Neural crest cell (in vitro differentiated cells): Measurements from ENCODE around the gene TAP1. TPM values are rescaled to one million over a fixed set of nuclear protein-coding genes. Genes with fewer than 3 reads are reported as not detected.

Experiments used
- DNase-seq: peaks from one replicate; pipeline ENCODE4 v3.0.0; 2021; ENCODE audit warnings: low read depth, mixed read lengths, low spot score
- H3K27ac Mint-ChIP-seq: one replicate; pipeline ENCODE4 v1.8.0; 2021; ENCODE audit warnings: mild to moderate bottlenecking, mixed read lengths; ENCODE audit not compliant: unreplicated experiment
- H3K27me3 Mint-ChIP-seq: 2 replicates; pipeline ENCODE4 v1.8.0; 2021; ENCODE audit warnings: low read depth, mild to moderate bottlenecking, mixed read lengths
- H3K36me3 Mint-ChIP-seq: 2 replicates; pipeline ENCODE4 v1.8.0; 2021; ENCODE audit warnings: low read depth, mild to moderate bottlenecking, mixed read lengths
- H3K4me1 Mint-ChIP-seq: 2 replicates; pipeline ENCODE4 v1.8.0; 2021; ENCODE audit warnings: mixed read lengths
- H3K4me3 Mint-ChIP-seq: one replicate; pipeline ENCODE4 v1.8.0; 2021; ENCODE audit warnings: mild to moderate bottlenecking, mixed read lengths
- H3K9me3 Mint-ChIP-seq: 2 replicates; pipeline ENCODE4 v1.8.0; 2021; ENCODE audit warnings: mixed read lengths
- total RNA-seq: library from RNA; stranded (reverse); gene quantifications from 2 replicates; pipeline ENCODE4 v1.2.1, GENCODE V29; 2021
- TF ChIP-seq, protein P1 (sequence below): fragments of 200-600 bp; sonication (generic); conservative IDR thresholded peaks from 2 replicates; pipeline ENCODE4 v1.5.0; 2021; ENCODE audit warnings: antibody characterized with exemption, mild to moderate bottlenecking

Gene TAP1
- total RNA-seq, 1 donor from 2014 or later: 2.7 TPM

DNA sequence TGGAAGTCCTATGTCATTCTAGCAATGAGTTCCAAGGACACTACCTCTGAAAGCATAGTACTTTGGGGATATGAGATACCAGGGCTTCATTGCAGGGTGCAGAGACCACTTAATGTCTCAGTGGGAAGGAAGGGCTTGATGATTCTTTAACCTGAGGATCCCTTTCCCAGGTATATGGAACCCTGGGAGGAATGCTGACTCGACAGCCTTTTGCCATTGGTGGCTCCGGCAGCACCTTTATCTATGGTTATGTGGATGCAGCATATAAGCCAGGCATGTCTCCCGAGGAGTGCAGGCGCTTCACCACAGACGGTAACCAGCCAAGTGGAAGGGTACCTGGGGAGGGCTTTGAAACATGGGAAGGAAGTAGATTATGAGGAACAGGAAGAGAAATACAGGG lies 4.7 kb upstream of the TAP1 start:
- TF ChIP-seq, protein P1, sequence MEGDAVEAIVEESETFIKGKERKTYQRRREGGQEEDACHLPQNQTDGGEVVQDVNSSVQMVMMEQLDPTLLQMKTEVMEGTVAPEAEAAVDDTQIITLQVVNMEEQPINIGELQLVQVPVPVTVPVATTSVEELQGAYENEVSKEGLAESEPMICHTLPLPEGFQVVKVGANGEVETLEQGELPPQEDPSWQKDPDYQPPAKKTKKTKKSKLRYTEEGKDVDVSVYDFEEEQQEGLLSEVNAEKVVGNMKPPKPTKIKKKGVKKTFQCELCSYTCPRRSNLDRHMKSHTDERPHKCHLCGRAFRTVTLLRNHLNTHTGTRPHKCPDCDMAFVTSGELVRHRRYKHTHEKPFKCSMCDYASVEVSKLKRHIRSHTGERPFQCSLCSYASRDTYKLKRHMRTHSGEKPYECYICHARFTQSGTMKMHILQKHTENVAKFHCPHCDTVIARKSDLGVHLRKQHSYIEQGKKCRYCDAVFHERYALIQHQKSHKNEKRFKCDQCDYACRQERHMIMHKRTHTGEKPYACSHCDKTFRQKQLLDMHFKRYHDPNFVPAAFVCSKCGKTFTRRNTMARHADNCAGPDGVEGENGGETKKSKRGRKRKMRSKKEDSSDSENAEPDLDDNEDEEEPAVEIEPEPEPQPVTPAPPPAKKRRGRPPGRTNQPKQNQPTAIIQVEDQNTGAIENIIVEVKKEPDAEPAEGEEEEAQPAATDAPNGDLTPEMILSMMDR: no peak
- no peaks in the 10 kb centered on the region for H3K9me3 Mint-ChIP-seq
- H3K4me3 Mint-ChIP-seq: no peak overlapping the region
- peaks cover 88% of the 10 kb centered on the region for H3K27me3 Mint-ChIP-seq
- peaks cover 10% of the 10 kb centered on the region for H3K4me1 Mint-ChIP-seq
- DNase-seq: no peak
- no peaks in the 10 kb centered on the region for H3K36me3 Mint-ChIP-seq
- no peak overlapping the region for H3K27ac Mint-ChIP-seq

DNA sequence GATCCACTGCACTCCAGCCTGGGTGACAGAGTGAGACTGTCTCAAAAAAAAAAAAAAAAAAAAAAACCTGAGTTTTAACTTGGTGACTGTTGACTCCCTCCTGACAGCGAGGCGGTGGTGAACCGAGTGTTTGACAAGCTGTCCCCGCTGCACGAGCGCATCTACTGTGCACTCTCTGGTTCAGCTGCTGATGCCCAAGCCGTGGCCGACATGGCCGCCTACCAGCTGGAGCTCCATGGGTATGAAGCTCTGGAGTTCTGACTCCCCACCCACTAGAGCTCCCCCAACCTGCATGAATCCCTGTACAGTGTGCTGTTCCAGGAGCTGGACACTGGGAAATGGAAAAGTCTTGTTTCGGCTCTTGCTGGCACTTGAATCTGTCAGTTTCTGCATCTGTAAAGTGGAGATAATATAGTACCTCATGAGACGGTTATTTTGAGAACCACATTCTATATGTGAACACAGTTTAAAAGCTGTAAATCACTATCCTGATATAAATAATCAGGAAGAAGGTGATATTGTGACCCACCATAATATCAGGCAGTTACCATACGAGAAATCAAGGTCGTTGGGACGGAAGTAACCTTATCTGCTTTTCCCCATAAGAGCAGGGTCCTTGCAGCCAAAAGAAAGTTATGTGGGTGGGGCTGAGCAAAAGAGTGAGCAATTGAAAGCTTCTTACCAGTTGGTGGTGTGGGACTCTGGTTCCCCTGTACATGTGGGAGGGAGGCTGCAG lies 3.8 kb upstream of the TAP1 start:
- Mint-ChIP-seq H3K4me1 (peaks cover 17% of the 10 kb centered on the region), H3K27me3 (peaks cover 93% of the 10 kb centered on the region), H3K4me3 (no peak overlapping the region), H3K36me3 (no peaks in the 10 kb centered on the region), H3K27ac (no peak overlapping the region), H3K9me3 (no peaks in the 10 kb centered on the region)
- TF ChIP-seq, protein P1: no peak
- no peak for DNase-seq

DNA sequence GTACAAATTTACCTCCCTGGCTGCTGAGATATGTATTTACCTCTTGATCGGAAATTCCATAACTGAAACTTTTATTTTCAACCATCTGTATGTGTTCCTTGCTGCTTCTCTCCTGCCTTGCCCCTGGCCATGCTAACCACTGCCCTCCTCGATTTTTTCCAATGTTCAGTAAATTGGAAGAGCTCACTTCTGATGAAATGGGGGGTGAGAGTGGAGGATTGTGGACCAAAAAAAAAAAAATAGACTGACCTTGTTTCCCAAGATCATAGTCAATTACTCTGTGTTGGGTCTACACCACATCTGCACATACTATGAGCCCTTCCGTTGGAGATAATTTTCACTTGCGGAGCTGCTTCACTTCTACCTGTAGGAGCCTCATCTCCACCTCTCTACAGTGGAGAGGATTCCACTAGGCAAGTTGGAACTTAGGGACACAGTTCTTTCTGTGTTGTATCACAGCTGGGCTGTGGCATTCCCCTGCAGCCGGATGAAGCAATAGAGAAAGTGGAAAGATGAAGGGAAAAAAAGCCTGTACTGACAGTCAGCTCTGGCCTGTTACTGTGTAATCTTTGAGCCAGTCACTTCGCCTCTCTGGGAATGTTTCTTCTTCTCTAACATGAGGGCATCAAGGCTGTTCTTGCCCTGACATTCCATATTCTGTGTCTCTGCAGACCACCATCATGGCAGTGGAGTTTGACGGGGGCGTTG lies 2.1 kb upstream of the TAP1 start:
- Mint-ChIP-seq H3K4me3 (peak overlapping the region; percentile 29), H3K36me3 (no peaks in the 10 kb centered on the region), H3K27ac (no peak overlapping the region), H3K27me3 (peaks cover 95% of the 10 kb centered on the region), H3K4me1 (peaks cover 18% of the 10 kb centered on the region), H3K9me3 (no peaks in the 10 kb centered on the region)
- no peak for DNase-seq
- TF ChIP-seq, protein P1: no peak

DNA sequence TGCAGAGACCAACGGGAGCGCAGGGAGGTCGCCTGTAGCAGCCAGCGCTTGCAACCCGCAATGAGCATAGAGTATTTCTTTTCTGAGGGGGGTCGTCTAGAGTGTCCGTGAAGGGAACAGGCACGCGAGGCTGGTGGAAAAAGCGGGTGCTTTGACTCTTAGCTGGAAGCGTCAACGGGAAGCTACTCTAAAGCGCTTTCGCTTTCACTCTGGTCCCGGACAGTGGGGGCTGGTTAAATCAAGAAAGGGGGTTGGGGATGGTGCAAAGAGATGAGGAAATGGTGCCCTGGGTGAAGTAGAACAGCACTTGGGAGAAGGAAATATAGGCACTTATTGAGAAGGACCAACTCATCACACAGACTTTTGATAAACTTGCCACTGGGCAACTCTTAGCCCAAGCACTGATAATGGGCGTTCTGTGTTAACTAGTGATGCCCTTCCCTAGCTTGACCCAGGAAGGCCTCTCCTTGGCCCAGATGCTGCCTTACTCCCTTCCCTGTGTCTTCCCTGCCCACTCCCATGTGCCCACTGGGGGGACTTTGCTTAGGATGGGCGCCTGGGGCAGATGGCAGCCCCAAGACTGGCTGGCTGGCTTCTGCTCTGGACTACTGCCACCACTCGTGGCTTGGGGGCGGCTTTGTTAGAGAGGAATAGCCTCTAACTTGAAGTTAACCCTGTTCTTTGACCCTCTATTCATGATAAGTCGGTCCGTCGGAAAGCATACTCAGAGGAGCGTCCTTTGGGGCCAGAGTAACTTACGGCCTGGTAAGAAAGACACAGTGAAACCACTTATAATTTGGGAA lies 1.1 kb upstream of the TAP1 start:
- Mint-ChIP-seq H3K36me3 (no peaks in the 10 kb centered on the region), H3K4me1 (peaks cover 18% of the 10 kb centered on the region), H3K27ac (no peak overlapping the region), H3K9me3 (no peaks in the 10 kb centered on the region), H3K27me3 (peaks cover 97% of the 10 kb centered on the region), H3K4me3 (peak overlapping the region; percentile 93)
- TF ChIP-seq, protein P1: no peak
- no peak for DNase-seq

DNA sequence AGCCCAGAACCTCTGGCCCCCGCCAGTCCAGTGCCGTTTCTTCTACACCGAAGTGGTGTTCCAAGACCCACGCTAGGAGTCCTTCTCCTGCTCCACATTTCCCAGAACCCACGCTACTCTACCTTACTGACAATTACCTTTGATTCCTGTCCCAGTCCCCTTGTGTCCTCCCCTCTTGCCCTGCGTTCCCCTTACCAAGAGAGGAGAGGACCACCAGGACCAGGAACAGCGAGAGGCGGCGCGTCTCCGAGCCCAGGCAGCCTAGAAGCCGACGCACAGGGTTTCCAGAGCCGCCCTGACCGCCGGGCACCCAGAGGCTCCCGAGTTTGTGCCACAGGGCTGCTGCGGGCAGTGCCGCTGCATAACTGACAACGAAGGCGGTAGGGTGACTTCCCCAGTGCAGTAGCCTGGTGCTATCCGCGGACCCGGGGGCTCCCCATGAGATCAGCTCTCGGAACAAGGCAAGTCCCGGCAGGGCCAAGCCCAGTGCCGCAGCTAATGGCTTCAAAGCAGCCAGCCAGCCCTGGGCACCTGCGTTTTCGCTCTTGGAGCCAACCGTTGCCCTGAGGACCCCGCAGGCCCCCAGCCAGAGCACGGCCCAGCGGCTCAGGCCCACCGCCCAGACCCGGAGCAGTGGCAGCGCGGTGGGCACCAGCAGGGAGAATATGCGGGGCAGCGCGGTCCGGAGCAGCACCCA lies 512 bp downstream of the TAP1 start:
- H3K27ac Mint-ChIP-seq: no peak overlapping the region
- peaks cover 95% of the 10 kb centered on the region for H3K27me3 Mint-ChIP-seq
- DNase-seq: no peak
- no peaks in the 10 kb centered on the region for H3K36me3 Mint-ChIP-seq
- TF ChIP-seq, protein P1: no peak
- no peaks in the 10 kb centered on the region for H3K9me3 Mint-ChIP-seq
- H3K4me1 Mint-ChIP-seq: peaks cover 18% of the 10 kb centered on the region
- peak overlapping the region; percentile 28 for H3K4me3 Mint-ChIP-seq
